Osteocyte (in vitro differentiated cells): ENCODE measurements around the gene NHLRC4. TPM values are rescaled to one million over a fixed set of nuclear protein-coding genes. Genes with fewer than 3 reads are reported as not detected.

ENCODE experiments used
- DNase-seq: peaks from one replicate; pipeline ENCODE4 v3.0.0; 2021; ENCODE audit warnings: mixed read lengths; ENCODE audit not compliant: unreplicated experiment; ENCODE audit errors: extremely low spot score
- H3K27ac Mint-ChIP-seq: one replicate; pipeline ENCODE4 v1.8.0; 2021; ENCODE audit warnings: mild to moderate bottlenecking, mixed read lengths; ENCODE audit not compliant: unreplicated experiment
- H3K27me3 Mint-ChIP-seq: one replicate; pipeline ENCODE4 v1.8.0; 2021; ENCODE audit warnings: mixed read lengths; ENCODE audit not compliant: unreplicated experiment
- H3K36me3 Mint-ChIP-seq: one replicate; pipeline ENCODE4 v1.8.0; 2021; ENCODE audit warnings: mixed read lengths; ENCODE audit not compliant: unreplicated experiment
- H3K4me1 Mint-ChIP-seq: one replicate; pipeline ENCODE4 v1.8.0; 2021; ENCODE audit warnings: mixed read lengths; ENCODE audit not compliant: unreplicated experiment
- H3K4me3 Mint-ChIP-seq: one replicate; pipeline ENCODE4 v1.8.0; 2021; ENCODE audit warnings: mild to moderate bottlenecking, moderate library complexity, mixed read lengths; ENCODE audit not compliant: unreplicated experiment
- H3K9me3 Mint-ChIP-seq: one replicate; pipeline ENCODE4 v1.8.0; 2021; ENCODE audit warnings: mixed read lengths; ENCODE audit not compliant: unreplicated experiment
- microRNA-seq: library from miRNA; unstranded; fragments of <30 nt; microRNA quantifications from one replicate; pipeline ENCODE4 v1.1.0, GENCODE V29; 2020; ENCODE audit not compliant: unreplicated experiment
- total RNA-seq: library from RNA; stranded (reverse); gene quantifications from 2 replicates; pipeline ENCODE4 v1.2.1, GENCODE V29; 2021
- TF ChIP-seq, protein P1 (sequence below): fragments of 200-600 bp; sonication (generic); IDR thresholded peaks from 2 replicates; pipeline ENCODE4 v1.5.0; 2021; ENCODE audit warnings: antibody characterized with exemption, mild to moderate bottlenecking, moderate library complexity

Gene NHLRC4
- total RNA-seq, 1 donor from 2014 or later = 1.7 TPM

DNA sequence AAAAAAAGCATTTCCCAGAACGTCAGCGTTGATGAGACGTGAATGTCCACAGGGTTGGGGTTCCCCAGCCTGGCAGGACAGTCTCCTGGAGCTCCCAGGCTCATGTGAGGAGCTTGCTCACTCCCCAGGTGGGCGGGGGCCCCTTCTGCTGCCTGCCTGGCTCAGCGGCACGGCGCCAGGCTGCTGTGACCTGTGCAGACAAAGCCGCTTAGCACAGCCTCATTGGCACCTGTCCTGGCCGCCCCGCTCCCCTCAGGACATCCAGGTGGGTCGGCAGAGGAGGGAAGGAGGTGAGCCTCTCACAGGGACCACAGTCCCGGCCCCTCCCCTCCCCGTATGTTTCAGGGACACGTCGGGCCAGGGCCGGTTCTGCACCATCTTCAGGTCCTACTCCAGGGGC is 51.0 kb downstream of the NHLRC4 start:
- TF ChIP-seq, protein P1, sequence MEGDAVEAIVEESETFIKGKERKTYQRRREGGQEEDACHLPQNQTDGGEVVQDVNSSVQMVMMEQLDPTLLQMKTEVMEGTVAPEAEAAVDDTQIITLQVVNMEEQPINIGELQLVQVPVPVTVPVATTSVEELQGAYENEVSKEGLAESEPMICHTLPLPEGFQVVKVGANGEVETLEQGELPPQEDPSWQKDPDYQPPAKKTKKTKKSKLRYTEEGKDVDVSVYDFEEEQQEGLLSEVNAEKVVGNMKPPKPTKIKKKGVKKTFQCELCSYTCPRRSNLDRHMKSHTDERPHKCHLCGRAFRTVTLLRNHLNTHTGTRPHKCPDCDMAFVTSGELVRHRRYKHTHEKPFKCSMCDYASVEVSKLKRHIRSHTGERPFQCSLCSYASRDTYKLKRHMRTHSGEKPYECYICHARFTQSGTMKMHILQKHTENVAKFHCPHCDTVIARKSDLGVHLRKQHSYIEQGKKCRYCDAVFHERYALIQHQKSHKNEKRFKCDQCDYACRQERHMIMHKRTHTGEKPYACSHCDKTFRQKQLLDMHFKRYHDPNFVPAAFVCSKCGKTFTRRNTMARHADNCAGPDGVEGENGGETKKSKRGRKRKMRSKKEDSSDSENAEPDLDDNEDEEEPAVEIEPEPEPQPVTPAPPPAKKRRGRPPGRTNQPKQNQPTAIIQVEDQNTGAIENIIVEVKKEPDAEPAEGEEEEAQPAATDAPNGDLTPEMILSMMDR = no peak
- Mint-ChIP-seq H3K9me3 (no peaks in the 10 kb centered on the region), H3K27me3 (no peaks in the 10 kb centered on the region), H3K4me1 (peaks cover 4% of the 10 kb centered on the region), H3K27ac (no peak overlapping the region), H3K4me3 (no peak overlapping the region), H3K36me3 (peaks cover 4% of the 10 kb centered on the region)
- no peak for DNase-seq

Small RNA genes lying within 50 kb of the gene (microRNA-seq; reads per million reads assigned to microRNA genes)
- 2.7 reads per million for gene MIR3176
- gene MIR5587 = 1.6 reads per million

Other genes with a start within 250 kb of the NHLRC4 start
- 31.5 and 33.0 TPM in 2 replicates for gene AXIN1, start 214.3 kb upstream of the NHLRC4 start, total RNA-seq
- gene MRPL28, start 196.5 kb upstream of the NHLRC4 start, total RNA-seq = 71.7 and 74.3 TPM in 2 replicates
- 59.3 and 61.6 TPM in 2 replicates for gene PGAP6, start 185.0 kb upstream of the NHLRC4 start, total RNA-seq
- gene NME4, start 169.8 kb upstream of the NHLRC4 start, total RNA-seq = 148 and 157 TPM in 2 replicates
- 23.4 and 23.9 TPM in 2 replicates for gene DECR2, start 165.1 kb upstream of the NHLRC4 start, total RNA-seq
- 60.2 and 65.2 TPM in 2 replicates for gene RAB11FIP3, start 141.4 kb upstream of the NHLRC4 start, total RNA-seq
- gene CAPN15, start 39.3 kb upstream of the NHLRC4 start, total RNA-seq = 38.3 and 39.9 TPM in 2 replicates
- not detected in 2 replicates for gene PRR35, start 6.6 kb upstream of the NHLRC4 start, total RNA-seq
- gene PIGQ, start 3.0 kb downstream of the NHLRC4 start, total RNA-seq = 62.0 and 63.6 TPM in 2 replicates
- gene RAB40C, start 23.1 kb downstream of the NHLRC4 start, total RNA-seq = 17.1 and 20.0 TPM in 2 replicates
- 0.47 and 0.56 TPM in 2 replicates for gene WFIKKN1, start 64.0 kb downstream of the NHLRC4 start, total RNA-seq
- 58.2 and 69.8 TPM in 2 replicates for gene METTL26, start 69.3 kb downstream of the NHLRC4 start, total RNA-seq
- gene MCRIP2, start 74.8 kb downstream of the NHLRC4 start, total RNA-seq = 11.3 and 14.8 TPM in 2 replicates
- 28.2 and 38.9 TPM in 2 replicates for gene WDR90, start 82.4 kb downstream of the NHLRC4 start, total RNA-seq
- gene RHOT2, start 101.1 kb downstream of the NHLRC4 start, total RNA-seq = 125 and 126 TPM in 2 replicates
- gene RHBDL1, start 108.7 kb downstream of the NHLRC4 start, total RNA-seq = 3.6 and 5.4 TPM in 2 replicates
- gene STUB1, start 113.4 kb downstream of the NHLRC4 start, total RNA-seq = 109 and 116 TPM in 2 replicates
- gene JMJD8, start 117.3 kb downstream of the NHLRC4 start, total RNA-seq = 57.6 and 62.1 TPM in 2 replicates
- gene WDR24, start 123.4 kb downstream of the NHLRC4 start, total RNA-seq = 19.4 and 19.9 TPM in 2 replicates
- 0.32 and 0.44 TPM in 2 replicates for gene FBXL16, start 138.8 kb downstream of the NHLRC4 start, total RNA-seq
- gene METRN, start 148.1 kb downstream of the NHLRC4 start, total RNA-seq = 48.2 and 49.7 TPM in 2 replicates
- 41.5 and 41.7 TPM in 2 replicates for gene ANTKMT, start 154.1 kb downstream of the NHLRC4 start, total RNA-seq
- gene CCDC78, start 159.4 kb downstream of the NHLRC4 start, total RNA-seq = 2.6 and 3.1 TPM in 2 replicates
- 11.3 and 17.3 TPM in 2 replicates for gene HAGHL, start 160.1 kb downstream of the NHLRC4 start, total RNA-seq
- gene CIAO3, start 174.0 kb downstream of the NHLRC4 start, total RNA-seq = 31.4 and 31.5 TPM in 2 replicates
- 0.19 and 0.21 TPM in 2 replicates for gene MSLN, start 193.7 kb downstream of the NHLRC4 start, total RNA-seq
- 20.8 and 24.3 TPM in 2 replicates for gene RPUSD1, start 221.4 kb downstream of the NHLRC4 start, total RNA-seq
- gene CHTF18, start 221.6 kb downstream of the NHLRC4 start, total RNA-seq = 19.3 and 25.4 TPM in 2 replicates
- not detected in 2 replicates for gene GNG13, start 233.7 kb downstream of the NHLRC4 start, total RNA-seq